CD4-positive, alpha-beta T cell (primary cell): ENCODE data around the gene LTN1. TPM values are rescaled to one million over a fixed set of nuclear protein-coding genes. Genes with fewer than 3 reads are reported as not detected.

Experiments
- ATAC-seq: fragments of 200-7000 bp; cut with Tn5 transposase; one replicate; pipeline ENCODE4 v1.10.0; 2022; ENCODE audit warnings: mild to moderate bottlenecking; ENCODE audit not compliant: poor library complexity
- CTCF ChIA-PET: fragments of 350-600 bp; sonication (Branson Sonifier 250); formaldehyde crosslinking; loops from one replicate; lab custom pipeline; 2021; ENCODE audit warnings: antibody characterized with exemption, inconsistent platforms; lab: Charles Lee
- POLR2A ChIA-PET: fragments of 350-600 bp; sonication (Branson Sonifier 250); formaldehyde crosslinking; loops from one replicate; lab custom pipeline; 2021; ENCODE audit warnings: antibody characterized with exemption, inconsistent platforms; lab: Charles Lee
- DNase-seq, 14 experiments: peaks; one replicate each; pipeline ENCODE4 v3.0.0-alpha.2; 2013 to 2020; ENCODE audit warnings: mixed read lengths in 2 of 14
- H3K27ac ChIP-seq, 2 donors: one replicate each; pipeline versions ENCODE4 v1.5.1 to v1.7.0; 2013; ENCODE audit warnings: low read length in 2 of 2, low read depth in 1 of 2, mild to moderate bottlenecking in 1 of 2
- H3K27me3 ChIP-seq, 2 experiments: 1 replicate in 1 of 2; 2 replicates in 1 of 2; pipeline versions ENCODE4 v1.6.1 to v1.7.0; 2013; ENCODE audit warnings: low read length in 2 of 2, control low read depth in 1 of 2, mild to moderate bottlenecking in 1 of 2, moderate library complexity in 1 of 2; ENCODE audit not compliant: insufficient read depth in 2 of 2, control insufficient read depth in 1 of 2
- H3K36me3 ChIP-seq: one replicate; pipeline ENCODE4 v1.6.1; 2013; ENCODE audit warnings: low read length, control low read depth; ENCODE audit not compliant: insufficient read depth
- H3K4me1 ChIP-seq: one replicate; pipeline ENCODE4 v1.6.1; 2013; ENCODE audit warnings: low read length, control low read depth; ENCODE audit not compliant: insufficient read depth
- H3K4me3 ChIP-seq: one replicate; pipeline ENCODE4 v1.5.1; 2013; ENCODE audit warnings: mild to moderate bottlenecking, low read length, moderate library complexity
- H3K9me3 ChIP-seq, 2 experiments: 1 replicate in 1 of 2; 2 replicates in 1 of 2; pipeline versions ENCODE4 v1.6.1 to v1.7.0; 2013; ENCODE audit warnings: low read length in 2 of 2, mild to moderate bottlenecking in 2 of 2, control low read depth in 1 of 2, moderate library complexity in 1 of 2; ENCODE audit not compliant: control insufficient read depth in 1 of 2, insufficient read depth in 1 of 2
- H3K27ac Mint-ChIP-seq: one replicate; pipeline ENCODE4 v1.8.0; 2020; ENCODE audit warnings: mixed read lengths
- H3K27me3 Mint-ChIP-seq: one replicate; pipeline ENCODE4 v1.8.0; 2021; ENCODE audit warnings: mixed read lengths
- H3K36me3 Mint-ChIP-seq: one replicate; pipeline ENCODE4 v1.8.0; 2021; ENCODE audit warnings: low read depth, mixed read lengths
- H3K4me1 Mint-ChIP-seq: one replicate; pipeline ENCODE4 v1.8.0; 2021; ENCODE audit warnings: low read depth, mixed read lengths
- H3K4me3 Mint-ChIP-seq: one replicate; pipeline ENCODE4 v1.8.0; 2020; ENCODE audit warnings: mild to moderate bottlenecking, mixed read lengths
- H3K9me3 Mint-ChIP-seq: one replicate; pipeline ENCODE4 v1.8.0; 2020; ENCODE audit warnings: mixed read lengths
- CTCF ChIP-seq: fragments of 200-600 bp; IDR thresholded peaks from one replicate; pipeline ENCODE4 v1.8.0; 2022; ENCODE audit warnings: antibody characterized with exemption, mild to moderate bottlenecking
- intact Hi-C, 2 experiments: fragments of 100-400 bp; cut with DNase I in 1 of 2; cut with micrococcal nuclease in 1 of 2; formaldehyde crosslinking; loops; one replicate each; pipeline versions ENCODE4 v1.15.1 to v1.9.0; 2023 to 2025; cut with DNase I, micrococcal nuclease
- total RNA-seq, 174 experiments: library from RNA in 2 of 174; stranded (reverse) in 2 of 174; gene quantifications; one replicate each; pipeline ENCODE4 v1.2.3 and lab custom pipeline; 2021 to 2026

Gene LTN1
- total RNA-seq, 2 experiments from 2014 or later: 23.6 to 24.3 TPM

GRCh38 chr21:28952686-28953085, 40.0 kb downstream of the LTN1 start:
- intact Hi-C loops: no loop called here
- Histone ChIP-seq H3K4me1 (no peaks in the 10 kb centered on the region), H3K36me3 (peaks cover 62% of the 10 kb centered on the region), H3K9me3 (no peaks in the 10 kb centered on the region), H3K27me3 (no peaks in the 10 kb centered on the region), H3K4me3 (no peak overlapping the region), H3K27ac (no peak overlapping the region)
- TF ChIP-seq CTCF: no peak
- ChIA-PET CTCF (no interaction called here), POLR2A (no interaction called here)
- ATAC-seq (no peak), DNase-seq (no peak)
- Mint-ChIP-seq H3K4me1 (peaks cover 4% of the 10 kb centered on the region), H3K4me3 (no peak overlapping the region), H3K27ac (no peak overlapping the region), H3K27me3 (no peaks in the 10 kb centered on the region), H3K9me3 (no peaks in the 10 kb centered on the region), H3K36me3 (peaks cover 84% of the 10 kb centered on the region)

GRCh38 chr21:28949318-28949717, 43.4 kb downstream of the LTN1 start:
- Histone ChIP-seq H3K27ac (no peak overlapping the region), H3K4me1 (no peaks in the 10 kb centered on the region), H3K9me3 (no peaks in the 10 kb centered on the region), H3K27me3 (no peaks in the 10 kb centered on the region), H3K36me3 (peaks cover 69% of the 10 kb centered on the region), H3K4me3 (no peak overlapping the region)
- Mint-ChIP-seq H3K4me3 (no peak overlapping the region), H3K27ac (no peak overlapping the region), H3K9me3 (no peaks in the 10 kb centered on the region), H3K4me1 (no peaks in the 10 kb centered on the region), H3K27me3 (no peaks in the 10 kb centered on the region), H3K36me3 (peaks cover 83% of the 10 kb centered on the region)
- ChIA-PET CTCF (interaction anchor here (0.5 kb wide), 1 partner anchor 527 kb away, joined by 3 read pairs; no protein-coding TSS in a partner anchor), POLR2A (no interaction called here)
- intact Hi-C loops: no loop called here
- DNase-seq (no peak), ATAC-seq (no peak)
- TF ChIP-seq CTCF: no peak

- no peak overlapping the region for H3K27ac Mint-ChIP-seq
- H3K36me3 ChIP-seq: peaks cover 68% of the 10 kb centered on the region
These were observed 48.4 kb downstream of the LTN1 start for GRCh38 chr21:28944296-28944695.

More at GRCh38 chr21:28944296-28944695, 48.4 kb downstream of the LTN1 start:
- CTCF ChIA-PET: no interaction called here
- H3K4me1 ChIP-seq: no peaks in the 10 kb centered on the region
- POLR2A ChIA-PET: no interaction called here
- intact Hi-C loops: no loop called here
- Mint-ChIP-seq H3K4me3 (no peak overlapping the region), H3K27me3 (no peaks in the 10 kb centered on the region), H3K9me3 (no peaks in the 10 kb centered on the region), H3K36me3 (peaks cover 86% of the 10 kb centered on the region), H3K4me1 (no peaks in the 10 kb centered on the region)
- no peak for ATAC-seq
- H3K9me3 ChIP-seq: no peaks in the 10 kb centered on the region
- H3K4me3 ChIP-seq: no peak overlapping the region
- H3K27me3 ChIP-seq: no peaks in the 10 kb centered on the region
- DNase-seq: no peak
- H3K27ac ChIP-seq: no peak overlapping the region
- TF ChIP-seq CTCF: no peak
